Smooth muscle cell (in vitro differentiated cells): Measurements from ENCODE around the gene CDH23. TPM values are rescaled to one million over a fixed set of nuclear protein-coding genes. Genes with fewer than 3 reads are reported as not detected.

ENCODE experiments used
- DNase-seq: peaks from one replicate; lab custom pipeline; 2025; ENCODE audit not compliant: unreplicated experiment; lab: John Stamatoyannopoulos, UW
- H2AFZ ChIP-seq: fragments of 200-600 bp; sonication (generic); 2 replicates; pipeline ENCODE4 v1.6.0; 2016; ENCODE audit warnings: antibody characterized with exemption, low read depth, mild to moderate bottlenecking
- H3F3A ChIP-seq: fragments of 200-600 bp; sonication (generic); 2 replicates; pipeline ENCODE4 v1.6.0; 2017; ENCODE audit warnings: antibody characterized with exemption, low read depth
- H3K27ac ChIP-seq: fragments of 200-600 bp; sonication (generic); 2 replicates; pipeline ENCODE4 v1.5.1; 2016; ENCODE audit warnings: low read depth, mild to moderate bottlenecking
- H3K27me3 ChIP-seq: fragments of 200-600 bp; sonication (generic); 2 replicates; pipeline ENCODE4 v1.6.1; 2016; ENCODE audit warnings: low read depth, mild to moderate bottlenecking
- H3K36me3 ChIP-seq: fragments of 200-600 bp; sonication (generic); 2 replicates; pipeline ENCODE4 v1.5.1; 2016; ENCODE audit warnings: low read depth
- H3K4me1 ChIP-seq: fragments of 200-600 bp; sonication (generic); 2 replicates; pipeline ENCODE4 v1.5.1; 2016; ENCODE audit warnings: low read depth
- H3K4me2 ChIP-seq: fragments of 200-600 bp; sonication (generic); 2 replicates; pipeline ENCODE4 v1.6.0; 2016; ENCODE audit warnings: mild to moderate bottlenecking
- H3K4me3 ChIP-seq: fragments of 200-600 bp; sonication (generic); 2 replicates; pipeline ENCODE4 v1.5.1; 2016; ENCODE audit warnings: mild to moderate bottlenecking
- H3K79me2 ChIP-seq: fragments of 200-600 bp; sonication (generic); 2 replicates; pipeline ENCODE4 v1.6.0; 2016; ENCODE audit warnings: low read depth, mild to moderate bottlenecking
- H3K9ac ChIP-seq: fragments of 200-600 bp; sonication (generic); 2 replicates; pipeline ENCODE4 v1.6.0; 2016; ENCODE audit warnings: low read depth
- H3K9me3 ChIP-seq: fragments of 200-600 bp; sonication (generic); replicated peaks from 2 replicates; pipeline ENCODE4 v1.5.1; 2016; ENCODE audit warnings: low read depth
- H4K20me1 ChIP-seq: fragments of 200-600 bp; sonication (generic); 2 replicates; pipeline ENCODE4 v1.6.0; 2016; ENCODE audit warnings: low read depth
- CTCF ChIP-seq: fragments of 200-600 bp; sonication (generic); IDR thresholded peaks from 2 replicates; pipeline ENCODE4 v1.5.1; 2017; ENCODE audit warnings: borderline replicate concordance, mild to moderate bottlenecking, antibody characterized with exemption; ENCODE audit not compliant: insufficient read depth, poor library complexity, severe bottlenecking
- WGBS: methylation state at CpG from one replicate; pipeline ENCODE4 v1.1.7; 2016; ENCODE audit warnings: low lambda C conversion rate; 5-methylcytosine and 5-hydroxymethylcytosine counted together
- polyA plus RNA-seq: library from polyadenylated mRNA; unstranded; fragments of >200 nt; fragmentation: Nextera tagmentation; extraction: Ambion mirVana; gene quantifications from 2 replicates; pipeline ENCODE4 v1.2.1, GENCODE V29; 2016
- total RNA-seq: library from RNA; depleted of rRNA; stranded (reverse); fragments of >200 nt; gene quantifications from 2 replicates; pipeline ENCODE4 v1.2.3, GENCODE V29; 2014

CDH23 gene
- total and polyA plus RNA-seq, 2 experiments from 2014 or later, result 0.99 to 2.5 TPM

GRCh38 chr10:71719464-71720201 lies 322.9 kb downstream of the CDH23 start, which contains the start of gene C10orf105:
TSS of gene C10orf105 (minus strand) at chr10:71719778. CDS start at chr10:71716337, 3,441 bp downstream.
- no peak within 1 kb of the TSS for H3K4me3 ChIP-seq
- TF ChIP-seq CTCF, result no peak
- no peak within 1 kb of the TSS for H3K27ac ChIP-seq
- no peak within 1 kb of the TSS for H2AFZ ChIP-seq
- H3K27me3 ChIP-seq, result no peaks in the 10 kb centered on the region
- no peaks in the 10 kb centered on the region for H3K36me3 ChIP-seq
- no peaks in the 10 kb centered on the region for H3K79me2 ChIP-seq
- H3K9me3 ChIP-seq, result no peaks in the 10 kb centered on the region
- H4K20me1 ChIP-seq, result no peaks in the 10 kb centered on the region
- no peak within 1 kb of the TSS for H3K4me2 ChIP-seq
- no peak within 1 kb of the TSS for H3K9ac ChIP-seq
- H3K4me1 ChIP-seq, result peaks cover 5% of the 10 kb centered on the region
- DNase-seq, result no peak
- WGBS, result 75% methylated on average over 14 of the region's 14 CpGs
- no peaks in the 10 kb centered on the region for H3F3A ChIP-seq

- no peak for DNase-seq
- Histone ChIP-seq H3K9ac (no peak overlapping the region), H3K4me3 (no peak overlapping the region), H3F3A (no peaks in the 10 kb centered on the region), H2AFZ (no peak overlapping the region), H3K4me2 (no peak overlapping the region), H4K20me1 (no peaks in the 10 kb centered on the region), H3K36me3 (no peaks in the 10 kb centered on the region), H3K27me3 (no peaks in the 10 kb centered on the region), H3K9me3 (no peaks in the 10 kb centered on the region), H3K4me1 (peaks cover 5% of the 10 kb centered on the region), H3K27ac (no peak overlapping the region), H3K79me2 (no peaks in the 10 kb centered on the region)
- TF ChIP-seq CTCF, result no peak
- WGBS, result 75% methylated on average over 4 of the region's 4 CpGs
These were observed 323.6 kb downstream of the CDH23 start for GRCh38 chr10:71720288-71720687.

- Histone ChIP-seq H3K9ac (no peak overlapping the region), H3K27me3 (no peaks in the 10 kb centered on the region), H3K4me1 (peaks cover 5% of the 10 kb centered on the region), H2AFZ (no peak overlapping the region), H4K20me1 (no peaks in the 10 kb centered on the region), H3K9me3 (no peaks in the 10 kb centered on the region), H3K36me3 (no peaks in the 10 kb centered on the region), H3K27ac (no peak overlapping the region), H3K4me3 (no peak overlapping the region), H3F3A (no peaks in the 10 kb centered on the region), H3K79me2 (no peaks in the 10 kb centered on the region), H3K4me2 (no peak overlapping the region)
- no peak for DNase-seq
- WGBS, result 96% methylated on average over 6 of the region's 6 CpGs
- no peak for TF ChIP-seq CTCF
These were observed 324.6 kb downstream of the CDH23 start for GRCh38 chr10:71721313-71721712.

- no peaks in the 10 kb centered on the region for H3F3A ChIP-seq
- H3K9me3 ChIP-seq, result no peaks in the 10 kb centered on the region
- WGBS, result 84% methylated on average over 1 of the region's 1 CpG
- peaks cover 5% of the 10 kb centered on the region for H3K4me1 ChIP-seq
- no peak overlapping the region for H2AFZ ChIP-seq
- no peak overlapping the region for H3K27ac ChIP-seq
- H4K20me1 ChIP-seq, result no peaks in the 10 kb centered on the region
- no peaks in the 10 kb centered on the region for H3K79me2 ChIP-seq
- no peak for DNase-seq
- no peak overlapping the region for H3K4me3 ChIP-seq
- TF ChIP-seq CTCF, result no peak
- no peak overlapping the region for H3K4me2 ChIP-seq
- no peaks in the 10 kb centered on the region for H3K27me3 ChIP-seq
- H3K9ac ChIP-seq, result no peak overlapping the region
- H3K36me3 ChIP-seq, result no peaks in the 10 kb centered on the region
These were observed 326.1 kb downstream of the CDH23 start for GRCh38 chr10:71722849-71723248.
